Measurements from ENCODE around the gene MAP7D1. TPM values are rescaled to one million over a fixed set of nuclear protein-coding genes. Genes with fewer than 3 reads are reported as not detected.

MAP7D1 gene
- total RNA-seq, 1 experiment from 2014 or later, result 49.9 TPM

DNA sequence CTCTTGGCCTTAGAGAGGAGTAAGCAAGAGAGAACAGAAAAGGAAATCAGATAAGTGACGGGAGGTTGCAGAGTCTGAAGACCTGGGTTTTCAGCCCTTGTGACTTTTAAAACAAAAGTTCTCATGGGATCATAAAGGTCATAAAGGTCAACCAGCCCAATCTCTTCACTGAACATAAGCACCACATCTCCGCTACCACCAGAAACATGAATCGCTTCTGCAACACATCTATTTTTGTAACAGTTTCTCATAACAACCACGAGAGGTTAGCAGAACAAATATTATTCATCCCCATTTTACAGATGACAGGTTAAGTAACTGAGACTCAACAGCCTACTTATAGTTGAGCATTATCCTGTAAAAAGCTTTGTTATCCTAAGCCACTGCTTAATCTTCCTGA lies 12.5 kb upstream of the MAP7D1 start:
- Histone ChIP-seq H4K5ac (ENCODE audit: insufficient read length, low read depth, low read length) (no peak overlapping the region), H3K18ac (ENCODE audit: insufficient read length, low read depth, low read length) (no peak overlapping the region), H2BK12ac (ENCODE audit: insufficient read length, low read depth, low read length) (no peak overlapping the region), H4K91ac (ENCODE audit: insufficient read length, low read depth, low read length) (no peak overlapping the region), H2BK5ac (ENCODE audit: insufficient read length, low read length) (no peak overlapping the region), H3K27me3 (ENCODE audit: insufficient read depth, low read length) (no peaks in the 10 kb centered on the region), H3K9me3 (ENCODE audit: control insufficient read depth, low read depth, low read length) (no peaks in the 10 kb centered on the region), H2AFZ (ENCODE audit: low read length) (no peak overlapping the region), H3K4me1 (ENCODE audit: insufficient read depth, low read length) (no peaks in the 10 kb centered on the region), H3K27ac (ENCODE audit: insufficient read length, low read depth, low read length) (no peak overlapping the region), H3K79me2 (ENCODE audit: insufficient read depth, low read length) (0 out of 2 replicates have a peak, but pooled peaks cover 3% of the 10 kb centered on the region), H2AK5ac (ENCODE audit: insufficient read length, low read length) (no peak overlapping the region), H4K20me1 (ENCODE audit: control insufficient read depth, insufficient read depth, insufficient read length) (no peaks in the 10 kb centered on the region), H3K23me2 (ENCODE audit: insufficient read length, low read depth, low read length, poor library complexity, severe bottlenecking) (no peaks in the 10 kb centered on the region), H3K56ac (ENCODE audit: insufficient read length, low read depth, low read length) (no peak overlapping the region), H2BK15ac (ENCODE audit: low read depth, low read length) (no peak overlapping the region), H2BK20ac (ENCODE audit: low read depth, low read length, poor library complexity, severe bottlenecking) (no peak overlapping the region), H3K9ac (ENCODE audit: extremely low read depth, insufficient read length, low read length) (no peak overlapping the region), H3K4me2 (ENCODE audit: insufficient read depth, insufficient read length, low read length) (no peak overlapping the region), H3K79me1 (ENCODE audit: insufficient read depth, low read depth, low read length, poor library complexity, severe bottlenecking) (no peaks in the 10 kb centered on the region), H2BK120ac (ENCODE audit: low read depth, low read length, poor library complexity, severe bottlenecking) (no peak overlapping the region), H3K4ac (ENCODE audit: low read depth, low read length) (no peak overlapping the region), H3T11ph (ENCODE audit: low read length) (no peak overlapping the region), H3K14ac (ENCODE audit: insufficient read depth, low read length) (no peak overlapping the region), H4K8ac (replicated peaks; ENCODE audit: insufficient read length, low read depth, low read length) (no peak overlapping the region), H3K23ac (ENCODE audit: insufficient read length, low read depth, low read length) (no peak overlapping the region)
- H3K36me3 Mint-ChIP-seq (ENCODE audit: insufficient read depth in 1 of 3, low read depth in 3 of 3), result peaks cover 9 to 24% (median 15%) of the 10 kb centered on the region in 3 experiments; a peak in 6 of 7 replicates
- WGBS (ENCODE audit: extremely low coverage, insufficient read length, low lambda C conversion rate), result no CpG with 5 or more reads among the region's 4 CpGs
- H3K27me3 Mint-ChIP-seq (ENCODE audit: low read depth), result no peaks in the 10 kb centered on the region
- peaks cover 3 to 5% of the 10 kb centered on the region in 2 experiments; a peak in 3 of 4 replicates for H3K4me1 Mint-ChIP-seq
- no peaks in the 10 kb centered on the region; a peak in 1 of 5 replicates for H3K9me3 Mint-ChIP-seq
- no peak overlapping the region for H3K4me3 Mint-ChIP-seq
- H3K27ac Mint-ChIP-seq, result no peak overlapping the region; a peak in 1 of 7 replicates
- DNase-seq, result no peak
- TF ChIP-seq, protein P1, sequence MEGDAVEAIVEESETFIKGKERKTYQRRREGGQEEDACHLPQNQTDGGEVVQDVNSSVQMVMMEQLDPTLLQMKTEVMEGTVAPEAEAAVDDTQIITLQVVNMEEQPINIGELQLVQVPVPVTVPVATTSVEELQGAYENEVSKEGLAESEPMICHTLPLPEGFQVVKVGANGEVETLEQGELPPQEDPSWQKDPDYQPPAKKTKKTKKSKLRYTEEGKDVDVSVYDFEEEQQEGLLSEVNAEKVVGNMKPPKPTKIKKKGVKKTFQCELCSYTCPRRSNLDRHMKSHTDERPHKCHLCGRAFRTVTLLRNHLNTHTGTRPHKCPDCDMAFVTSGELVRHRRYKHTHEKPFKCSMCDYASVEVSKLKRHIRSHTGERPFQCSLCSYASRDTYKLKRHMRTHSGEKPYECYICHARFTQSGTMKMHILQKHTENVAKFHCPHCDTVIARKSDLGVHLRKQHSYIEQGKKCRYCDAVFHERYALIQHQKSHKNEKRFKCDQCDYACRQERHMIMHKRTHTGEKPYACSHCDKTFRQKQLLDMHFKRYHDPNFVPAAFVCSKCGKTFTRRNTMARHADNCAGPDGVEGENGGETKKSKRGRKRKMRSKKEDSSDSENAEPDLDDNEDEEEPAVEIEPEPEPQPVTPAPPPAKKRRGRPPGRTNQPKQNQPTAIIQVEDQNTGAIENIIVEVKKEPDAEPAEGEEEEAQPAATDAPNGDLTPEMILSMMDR (conservative IDR thresholded peaks at IDR 0.05), result no peak
